GM12891 (cell line): ENCODE measurements around the gene PTCHD4. TPM values are rescaled to one million over a fixed set of nuclear protein-coding genes. Genes with fewer than 3 reads are reported as not detected.

Experiments
- DNase-seq: peaks from one replicate; pipeline ENCODE4 v3.0.0; 2011; ENCODE audit warnings: low spot score; ENCODE audit not compliant: insufficient read length
- FAIRE-seq: peaks from 2 replicates; lab custom pipeline; 2011; peaks lifted over from hg19 to GRCh38; lab: Jason Lieb, UNC
- PAX5 ChIP-seq: IDR thresholded peaks from 2 replicates; pipeline ENCODE4 v1.6.1; 2011; ENCODE audit warnings: low read length, moderate library complexity, mild to moderate bottlenecking; ENCODE audit not compliant: insufficient read depth, severe bottlenecking
- POLR2A ChIP-seq: IDR thresholded peaks from 2 replicates; pipeline ENCODE4 v1.6.1; 2011; ENCODE audit warnings: low read depth, low read length, control low read depth
- POLR2AphosphoS5 ChIP-seq: IDR thresholded peaks from 2 replicates; pipeline ENCODE4 v1.6.1; 2011; ENCODE audit warnings: low read depth, low read length, control low read depth
- POU2F2 ChIP-seq: IDR thresholded peaks from 2 replicates; pipeline ENCODE4 v1.6.1; 2011; ENCODE audit warnings: low read depth, mild to moderate bottlenecking, control low read depth, low read length, moderate library complexity
- SPI1 ChIP-seq: IDR thresholded peaks from 2 replicates; pipeline ENCODE4 v1.6.1; 2011; ENCODE audit warnings: low read depth, low read length, control low read depth
- TAF1 ChIP-seq: IDR thresholded peaks from 2 replicates; pipeline ENCODE4 v1.6.1; 2011; ENCODE audit warnings: low read depth, low read length, control low read depth
- polyA plus RNA-seq: library from polyadenylated mRNA; unstranded; fragments of >200 nt; gene quantifications from one replicate; pipeline ENCODE4 v1.2.1, GENCODE V29; 2012; ENCODE audit warnings: low read depth, missing spikeins, inconsistent platforms; ENCODE audit not compliant: missing spikeins

The PTCHD4 gene
- 0.09 TPM for polyA plus RNA-seq

GRCh38 chr6:48111143-48111506 lies at the start of gene PTCHD4:
Gene PTCHD4, minus strand, starts transcription at chr6:48111197. Its CDS starts 42,240 bp downstream, at chr6:48068957.
- FAIRE-seq (no peak), DNase-seq (no peak)
- 0 out of 2 replicates have a peak, but pooled peaks have one; percentile 19 for TF ChIP-seq TAF1
- TF ChIP-seq POLR2AphosphoS5 = no peak

DNA sequence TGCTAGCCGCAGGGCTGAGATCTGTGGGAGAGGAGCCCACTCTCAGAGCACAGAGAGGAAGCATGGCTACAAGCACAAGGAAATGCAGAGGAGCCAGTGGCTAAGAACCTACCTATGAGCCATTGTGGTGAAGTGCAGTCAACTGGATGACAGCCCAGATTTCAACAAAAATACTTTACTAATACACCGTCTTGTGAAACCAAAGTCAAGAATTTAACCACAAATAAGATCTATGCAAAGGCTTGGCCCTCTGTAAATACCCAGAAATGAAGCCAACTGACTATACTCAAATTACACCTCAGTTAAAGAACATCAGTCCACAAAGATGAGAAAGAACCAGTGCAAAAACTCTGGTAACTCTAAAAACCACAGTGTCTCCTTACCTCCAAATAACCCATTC lies 40.1 kb upstream of the PTCHD4 start:
- no peak for DNase-seq
- no peak for FAIRE-seq
- TF ChIP-seq SPI1 (no peak), TAF1 (no peak), POLR2AphosphoS5 (no peak)

DNA sequence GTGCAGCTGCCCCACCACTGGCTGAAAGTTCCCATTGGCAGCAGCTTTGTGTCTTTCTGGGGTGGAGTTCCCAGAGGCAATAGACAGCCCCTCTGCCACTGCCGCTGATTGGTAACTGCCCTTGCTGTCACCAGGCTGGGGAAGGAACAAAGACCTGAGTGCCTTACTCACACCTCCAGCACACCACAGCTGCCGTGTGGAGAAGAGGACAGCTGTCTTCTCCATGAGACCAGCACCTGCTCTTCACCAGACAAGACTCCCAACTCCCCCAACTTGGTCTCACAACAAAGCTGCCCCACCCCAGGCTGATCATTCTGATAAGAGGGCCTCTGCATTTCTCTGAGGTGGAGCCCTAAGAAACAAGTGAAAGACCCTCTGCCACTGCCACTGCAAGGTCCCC lies 39.7 kb upstream of the PTCHD4 start:
- no peak for FAIRE-seq
- TF ChIP-seq POLR2A (no peak), POU2F2 (no peak), SPI1 (no peak), PAX5 (no peak), POLR2AphosphoS5 (no peak), TAF1 (no peak)
- no peak for DNase-seq

GRCh38 chr6:48147051-48147450 lies 36.1 kb upstream of the PTCHD4 start:
- no peak for FAIRE-seq
- no peak for DNase-seq
- no peak for TF ChIP-seq POLR2AphosphoS5
- TF ChIP-seq TAF1 = no peak
- TF ChIP-seq POU2F2 = no peak
- TF ChIP-seq POLR2A = no peak
- TF ChIP-seq SPI1 = no peak
- TF ChIP-seq PAX5 = no peak

DNA sequence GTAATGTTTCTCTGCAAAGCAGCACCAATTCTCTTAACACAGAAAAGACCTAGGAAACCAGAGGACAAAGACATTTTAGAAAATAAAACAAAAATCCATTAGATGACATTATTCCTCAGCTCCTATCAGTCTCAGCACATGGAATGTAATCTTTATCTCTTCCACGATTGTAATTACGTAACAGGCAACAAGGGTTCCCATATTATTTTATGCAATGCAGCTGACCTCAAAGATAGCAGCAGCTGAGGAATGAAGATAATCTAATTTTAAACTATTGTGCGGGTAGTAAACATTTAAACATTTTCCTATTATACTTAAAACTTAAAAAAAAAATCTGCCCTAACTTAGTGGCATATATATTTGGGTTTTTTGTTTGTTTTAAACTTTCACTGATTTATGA lies 33.0 kb upstream of the PTCHD4 start:
- FAIRE-seq (no peak), DNase-seq (no peak)
- TF ChIP-seq TAF1 (no peak), SPI1 (no peak), PAX5 (no peak), POU2F2 (no peak), POLR2AphosphoS5 (no peak), POLR2A (no peak)

DNA sequence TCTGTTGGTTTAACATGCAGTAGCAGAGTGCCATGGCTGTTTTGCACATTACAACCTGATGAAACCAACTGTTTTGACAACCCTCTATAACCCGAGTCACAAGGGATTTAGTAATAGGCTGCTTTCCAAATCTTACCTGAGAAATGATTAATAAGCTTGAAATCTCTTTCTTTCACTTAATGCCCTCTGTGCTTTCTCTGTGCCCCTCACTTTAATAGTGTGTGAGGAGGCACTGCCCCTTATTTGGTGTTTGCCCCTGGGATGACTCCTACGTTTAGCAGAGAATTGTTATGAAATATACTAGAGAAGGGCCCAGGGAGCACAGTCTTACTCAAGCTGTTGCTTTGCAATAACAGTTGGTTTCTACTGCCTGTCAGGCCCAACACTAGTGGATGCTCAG lies 31.0 kb upstream of the PTCHD4 start:
- FAIRE-seq (no peak), DNase-seq (no peak)

DNA sequence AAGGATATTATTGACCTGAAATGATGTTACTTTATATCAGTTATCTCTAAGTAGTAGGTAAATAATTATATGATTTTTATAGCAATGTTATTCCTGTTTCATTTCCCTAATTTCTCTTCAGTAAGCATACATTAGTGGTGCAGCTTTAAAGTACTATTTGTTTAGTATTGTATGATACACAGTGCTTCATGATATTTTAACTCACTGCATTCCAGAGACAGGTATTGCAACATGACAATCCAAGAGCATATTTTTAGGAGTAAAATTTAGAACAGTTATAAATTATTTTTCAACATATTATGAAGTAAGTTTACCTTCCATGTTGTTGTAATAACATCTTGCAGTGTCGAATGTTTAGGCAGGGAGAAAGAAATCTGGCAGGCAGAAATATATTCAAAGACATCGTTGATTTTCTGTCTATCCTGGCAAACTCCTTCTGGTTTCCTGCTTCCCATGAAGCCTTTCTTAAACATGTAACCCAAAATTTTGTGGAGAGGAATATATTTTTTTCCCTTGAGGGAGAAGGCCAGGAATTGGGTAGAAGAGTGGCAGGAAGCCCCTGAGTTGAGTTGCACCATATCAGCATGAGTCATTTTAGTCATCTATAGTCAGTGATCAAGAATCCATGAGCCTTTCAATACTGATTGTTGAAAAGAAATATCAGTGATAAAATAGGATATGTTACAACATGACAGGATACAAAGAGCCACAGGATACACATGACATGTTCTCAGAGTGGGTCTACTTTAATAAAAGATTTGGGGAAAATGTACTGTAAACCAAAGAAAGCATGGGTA lies 29.0 kb upstream of the PTCHD4 start:
- DNase-seq (no peak), FAIRE-seq (no peak)
- TF ChIP-seq POU2F2 = no peak
- no peak for TF ChIP-seq PAX5
- TF ChIP-seq POLR2A = no peak
- TF ChIP-seq TAF1 = no peak
- no peak for TF ChIP-seq SPI1
- no peak for TF ChIP-seq POLR2AphosphoS5

More for the DNA sequence above, 31.0 kb upstream of the PTCHD4 start:
- TF ChIP-seq POLR2A (no peak), SPI1 (no peak), PAX5 (no peak), POU2F2 (no peak), POLR2AphosphoS5 (no peak), TAF1 (no peak)

GRCh38 chr6:48136856-48137255 lies 25.9 kb upstream of the PTCHD4 start:
- FAIRE-seq (no peak), DNase-seq (no peak)
- TF ChIP-seq POLR2AphosphoS5 (no peak), SPI1 (no peak), POLR2A (no peak), TAF1 (no peak), PAX5 (no peak), POU2F2 (no peak)

GRCh38 chr6:48135323-48136084 lies 24.5 kb upstream of the PTCHD4 start:
- TF ChIP-seq SPI1 (no peak), PAX5 (no peak), POLR2AphosphoS5 (no peak), POU2F2 (no peak), TAF1 (no peak), POLR2A (no peak)
- FAIRE-seq = no peak
- no peak for DNase-seq

GRCh38 chr6:48134246-48134645 lies 23.2 kb upstream of the PTCHD4 start:
- FAIRE-seq (no peak), DNase-seq (no peak)
- TF ChIP-seq POU2F2 (no peak), SPI1 (no peak), POLR2AphosphoS5 (no peak), POLR2A (no peak), TAF1 (no peak), PAX5 (no peak)
